SK-N-SH (cell line): Measurements from ENCODE around the gene HDAC11. TPM values are rescaled to one million over a fixed set of nuclear protein-coding genes. Genes with fewer than 3 reads are reported as not detected.
A peak's percentile ranks its signal among the peaks of the same experiment; 100 is the strongest.

Experiments
- CTCF ChIA-PET: fragments of 300-600, 350-600 bp; formaldehyde crosslinking; extraction: SDS; loops from one replicate; lab custom pipeline; 2021; lab: Yijun Ruan, JAX
- POLR2A ChIA-PET: fragments of 350-600 bp; sonication (Branson Sonifier 250); formaldehyde crosslinking; extraction: SDS; loops from one replicate; lab custom pipeline; 2020; ENCODE audit warnings: antibody characterized with exemption, inconsistent platforms; lab: Yijun Ruan, JAX
- DNase-seq: peaks from one replicate; pipeline ENCODE4 v3.0.0; 2012
- H2AFZ ChIP-seq: fragments of 200-600 bp; sonication (generic); 2 replicates; pipeline ENCODE4 v1.8.1; 2016; ENCODE audit warnings: antibody characterized with exemption, mild to moderate bottlenecking, low read depth
- H3F3A ChIP-seq: fragments of 200-600 bp; sonication (generic); replicated peaks from 2 replicates; pipeline ENCODE3; 2016; ENCODE audit warnings: antibody characterized with exemption, mild to moderate bottlenecking; ENCODE audit not compliant: insufficient read depth
- H3K27ac ChIP-seq, 2 experiments: fragments of 200-500 bp in 1 of 2; fragments of 200-600 bp in 1 of 2; sonication (Bioruptor generic) in 1 of 2; sonication (generic), shearing (Covaris generic) in 1 of 2; 2 replicates each; pipeline versions ENCODE4 v1.5.1 to v1.6.1; 2014 to 2016; ENCODE audit warnings: low read depth in 2 of 2, inconsistent platforms in 1 of 2, low read length in 1 of 2, mild to moderate bottlenecking in 1 of 2, mixed read lengths in 1 of 2
- H3K27me3 ChIP-seq: fragments of 200-600 bp; sonication (generic), shearing (Covaris generic); 2 replicates; pipeline ENCODE4 v1.6.1; 2016; ENCODE audit warnings: mixed run types; ENCODE audit not compliant: insufficient read depth
- H3K36me3 ChIP-seq, 2 experiments: fragments of 200-500 bp in 1 of 2; fragments of 200-600 bp in 1 of 2; sonication (Bioruptor generic) in 1 of 2; sonication (generic) in 1 of 2; replicated peaks in 1 of 2; 2 replicates each; pipeline versions ENCODE3 to v1.5.1; 2014 to 2016; ENCODE audit warnings: low read length in 1 of 2, mild to moderate bottlenecking in 1 of 2; ENCODE audit not compliant: insufficient read depth in 2 of 2, control insufficient read depth in 1 of 2
- H3K4me1 ChIP-seq, 2 experiments: fragments of 200-500 bp in 1 of 2; fragments of 200-600 bp in 1 of 2; sonication (Bioruptor generic) in 1 of 2; sonication (generic), shearing (Covaris generic) in 1 of 2; 2 replicates each; pipeline versions ENCODE4 v1.5.1 to v1.6.1; 2014 to 2016; ENCODE audit warnings: low read depth in 1 of 2, low read length in 1 of 2, mixed run types in 1 of 2; ENCODE audit not compliant: insufficient read depth in 2 of 2, control insufficient read depth in 1 of 2
- H3K4me2 ChIP-seq: fragments of 200-600 bp; sonication (generic), shearing (Covaris generic); 2 replicates; pipeline ENCODE4 v1.6.1; 2017; ENCODE audit warnings: mixed run types
- H3K4me3 ChIP-seq, 2 experiments: fragments of 200-500 bp in 1 of 2; fragments of 200-600 bp in 1 of 2; sonication (Bioruptor generic) in 1 of 2; sonication (generic), shearing (Covaris generic) in 1 of 2; 2 replicates each; pipeline versions ENCODE4 v1.5.1 to v1.8.1; 2014 to 2016; ENCODE audit warnings: low read depth in 2 of 2, inconsistent platforms in 1 of 2, low read length in 1 of 2, mild to moderate bottlenecking in 1 of 2, mixed read lengths in 1 of 2, moderate library complexity in 1 of 2
- H3K79me2 ChIP-seq: fragments of 200-600 bp; sonication (generic); 2 replicates; pipeline ENCODE4 v1.8.1; 2017; ENCODE audit warnings: mild to moderate bottlenecking; ENCODE audit not compliant: insufficient read depth
- H3K9ac ChIP-seq: fragments of 200-600 bp; sonication (generic); 2 replicates; pipeline ENCODE4 v1.6.1; 2017; ENCODE audit warnings: mixed run types
- H3K9me2 ChIP-seq: fragments of 200-600 bp; sonication (generic); 2 replicates; pipeline ENCODE4 v1.6.1; 2017; ENCODE audit warnings: mixed run types
- H3K9me3 ChIP-seq: fragments of 200-600 bp; sonication (generic); 2 replicates; pipeline ENCODE4 v1.6.1; 2017; ENCODE audit warnings: mixed run types, mild to moderate bottlenecking, moderate library complexity
- H4K20me1 ChIP-seq: fragments of 200-600 bp; sonication (generic); 2 replicates; pipeline ENCODE4 v1.6.1; 2017; ENCODE audit warnings: mild to moderate bottlenecking, mixed run types; ENCODE audit not compliant: insufficient read depth
- FOXM1 ChIP-seq: IDR thresholded peaks from 2 replicates; pipeline ENCODE4 v1.4.0; 2012; ENCODE audit warnings: low read depth, mild to moderate bottlenecking
- GABPA ChIP-seq: IDR thresholded peaks from 2 replicates; pipeline ENCODE4 v1.4.0; 2012; ENCODE audit warnings: low read depth, mild to moderate bottlenecking
- MEF2A ChIP-seq: IDR thresholded peaks from 2 replicates; pipeline ENCODE4 v1.4.0; 2012; ENCODE audit warnings: low read depth, borderline replicate concordance
- SMC3 ChIP-seq: IDR thresholded peaks from 2 replicates; pipeline ENCODE4 v1.6.1; 2012; ENCODE audit warnings: low read depth, low read length, improper control_type of control experiment
- WGBS: methylation state at CpG from one replicate; pipeline ENCODE4 v1.1.6; 2017; ENCODE audit warnings: low lambda C conversion rate; 5-methylcytosine and 5-hydroxymethylcytosine counted together
- polyA plus RNA-seq, 3 experiments: library from polyadenylated mRNA; depleted of rRNA; stranded (reverse); fragments of >200 nt; gene quantifications; 2 replicates each; pipeline ENCODE4 v1.2.3, GENCODE V29; 2012
- TF ChIP-seq, protein P1 (sequence below): IDR thresholded peaks from 2 replicates; pipeline ENCODE4 v1.4.0; 2012; ENCODE audit warnings: low read depth
- TF ChIP-seq, protein P2 (sequence below): fragments of 200-600 bp; sonication (generic); IDR thresholded peaks from 2 replicates; pipeline ENCODE4 v1.6.1; 2017; ENCODE audit warnings: antibody characterized with exemption, mild to moderate bottlenecking, moderate library complexity

HDAC11 gene
- polyA plus RNA-seq, 1 of the 3 experiments (the other 2 are of a cell fraction) = 17.5 TPM

DNA sequence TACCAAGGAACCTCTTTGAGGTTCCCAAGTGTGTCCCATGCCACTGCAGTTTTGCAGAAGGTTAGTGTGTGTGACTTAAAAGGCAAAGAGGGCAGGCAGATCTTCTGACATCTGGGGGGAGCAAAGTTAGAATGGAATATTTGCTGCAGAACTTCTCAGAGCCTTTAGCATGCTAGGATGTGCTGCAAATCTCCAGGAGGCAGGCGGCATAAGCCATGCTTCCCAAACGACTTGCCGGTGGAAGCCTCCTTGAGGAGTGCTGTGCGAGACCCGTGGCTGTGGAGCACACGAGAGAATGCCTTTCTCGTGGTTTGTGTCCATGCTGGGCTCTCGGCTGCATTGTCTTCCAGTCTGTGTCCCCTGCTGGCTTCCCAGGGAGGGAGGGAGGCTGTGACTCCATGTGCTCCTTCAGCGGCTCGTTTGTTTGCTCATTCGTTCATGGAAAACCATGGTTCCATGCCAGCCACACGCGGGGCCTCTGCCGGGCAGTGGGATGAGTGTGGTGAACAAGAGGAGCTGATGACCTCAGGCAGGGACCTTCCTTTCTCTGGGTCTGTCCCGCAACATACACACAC lies 13.8 kb downstream of the HDAC11 start:
- no peak overlapping the region for H3K27ac ChIP-seq
- WGBS = 82% methylated on average over 9 of the region's 15 CpGs
- peaks cover 0 to 7% of the 10 kb centered on the region in 2 experiments; a peak in 1 of 4 replicates for H3K4me1 ChIP-seq
- no peaks in the 10 kb centered on the region for H3K79me2 ChIP-seq
- H3K9me2 ChIP-seq = no peaks in the 10 kb centered on the region
- no peaks in the 10 kb centered on the region for H3K27me3 ChIP-seq
- H2AFZ ChIP-seq = no peak overlapping the region
- POLR2A ChIA-PET = interaction anchor here (0.7 kb wide), 1 partner anchor 22 kb away, joined by 3 read pairs; no protein-coding TSS in a partner anchor
- CTCF ChIA-PET = interaction anchor here (1.1 to 29.6 kb wide), 7 partner anchors 11 to 394 kb away, joined by 3 to 872 read pairs (median 5); partner anchors contain the start of genes HDAC11 and WNT7A
- no peaks in the 10 kb centered on the region for H3K9me3 ChIP-seq
- H4K20me1 ChIP-seq = no peaks in the 10 kb centered on the region
- TF ChIP-seq, protein P1, sequence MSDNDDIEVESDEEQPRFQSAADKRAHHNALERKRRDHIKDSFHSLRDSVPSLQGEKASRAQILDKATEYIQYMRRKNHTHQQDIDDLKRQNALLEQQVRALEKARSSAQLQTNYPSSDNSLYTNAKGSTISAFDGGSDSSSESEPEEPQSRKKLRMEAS = no peak
- H3K4me2 ChIP-seq = no peak overlapping the region
- H3K9ac ChIP-seq = no peak overlapping the region
- no peak for DNase-seq
- peaks cover 0 to 10% of the 10 kb centered on the region in 2 experiments for H3K36me3 ChIP-seq
- H3K4me3 ChIP-seq = no peak overlapping the region
- no peaks in the 10 kb centered on the region for H3F3A ChIP-seq

DNA sequence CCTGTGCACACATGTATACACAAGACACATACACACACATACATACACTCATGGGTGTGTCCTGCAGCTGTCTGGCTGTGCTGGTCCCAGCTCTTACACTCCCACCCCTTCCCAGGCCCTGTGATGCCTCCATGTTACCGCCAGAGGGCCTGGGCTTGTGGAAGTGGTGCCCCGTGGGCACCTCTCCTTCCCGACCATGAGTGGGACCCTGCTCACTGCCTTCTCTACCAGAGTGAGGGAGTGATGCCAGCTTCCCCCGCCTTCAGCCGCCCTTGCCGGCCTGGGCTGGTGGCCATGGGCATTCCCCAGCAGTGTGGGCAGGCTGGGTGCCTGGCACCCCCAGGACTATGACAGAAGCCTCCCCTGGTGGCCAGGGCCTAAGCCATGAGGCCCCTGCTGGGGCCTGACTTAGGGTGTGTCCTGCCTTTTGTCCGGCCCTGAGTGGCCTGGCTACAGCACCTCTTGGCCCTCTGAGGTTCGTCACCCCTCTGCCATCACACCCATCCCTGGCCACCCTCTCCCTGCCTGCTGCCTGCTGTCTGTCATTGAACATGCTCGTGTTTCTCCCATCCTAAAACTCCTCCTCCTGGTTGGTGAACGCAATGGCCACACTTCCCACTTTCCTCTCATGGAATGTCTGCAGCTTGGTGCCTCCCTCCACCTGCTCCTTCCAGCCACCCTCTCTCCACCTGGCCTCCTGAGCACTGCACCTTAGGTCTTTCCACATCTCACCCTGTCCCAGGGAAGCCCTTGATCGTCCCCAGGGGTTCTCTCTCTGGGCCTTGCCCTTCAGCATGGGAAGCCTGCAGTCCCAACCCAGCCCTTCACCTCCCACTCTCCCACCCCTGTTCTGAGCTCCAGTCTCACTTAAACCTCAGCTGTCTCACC lies 14.6 kb downstream of the HDAC11 start:
- 77% methylated on average over 10 of the region's 11 CpGs for WGBS
- H3K27me3 ChIP-seq = no peaks in the 10 kb centered on the region
- no peak overlapping the region for H3K9ac ChIP-seq
- no peaks in the 10 kb centered on the region for H3K9me3 ChIP-seq
- H3K4me2 ChIP-seq = no peak overlapping the region
- CTCF ChIA-PET = interaction anchor here (0.8 to 29.6 kb wide), 26 partner anchors 10 to 393 kb away, joined by 3 to 872 read pairs (median 8); partner anchors contain the start of genes HDAC11 and WNT7A
- H3K36me3 ChIP-seq = peaks cover 0 to 5% of the 10 kb centered on the region in 2 experiments
- no peak overlapping the region for H2AFZ ChIP-seq
- H4K20me1 ChIP-seq = no peaks in the 10 kb centered on the region
- H3K79me2 ChIP-seq = no peaks in the 10 kb centered on the region
- TF ChIP-seq, protein P2, sequence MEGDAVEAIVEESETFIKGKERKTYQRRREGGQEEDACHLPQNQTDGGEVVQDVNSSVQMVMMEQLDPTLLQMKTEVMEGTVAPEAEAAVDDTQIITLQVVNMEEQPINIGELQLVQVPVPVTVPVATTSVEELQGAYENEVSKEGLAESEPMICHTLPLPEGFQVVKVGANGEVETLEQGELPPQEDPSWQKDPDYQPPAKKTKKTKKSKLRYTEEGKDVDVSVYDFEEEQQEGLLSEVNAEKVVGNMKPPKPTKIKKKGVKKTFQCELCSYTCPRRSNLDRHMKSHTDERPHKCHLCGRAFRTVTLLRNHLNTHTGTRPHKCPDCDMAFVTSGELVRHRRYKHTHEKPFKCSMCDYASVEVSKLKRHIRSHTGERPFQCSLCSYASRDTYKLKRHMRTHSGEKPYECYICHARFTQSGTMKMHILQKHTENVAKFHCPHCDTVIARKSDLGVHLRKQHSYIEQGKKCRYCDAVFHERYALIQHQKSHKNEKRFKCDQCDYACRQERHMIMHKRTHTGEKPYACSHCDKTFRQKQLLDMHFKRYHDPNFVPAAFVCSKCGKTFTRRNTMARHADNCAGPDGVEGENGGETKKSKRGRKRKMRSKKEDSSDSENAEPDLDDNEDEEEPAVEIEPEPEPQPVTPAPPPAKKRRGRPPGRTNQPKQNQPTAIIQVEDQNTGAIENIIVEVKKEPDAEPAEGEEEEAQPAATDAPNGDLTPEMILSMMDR = 0 out of 2 replicates have a peak, but pooled peaks have one; percentile 13
- TF ChIP-seq GABPA (no peak), SMC3 (peak; percentile 17; the same call in 1 of the 2 replicates), FOXM1 (no peak), MEF2A (no peak)
- no peak overlapping the region for H3K27ac ChIP-seq
- H3K4me3 ChIP-seq = no peak overlapping the region
- POLR2A ChIA-PET = interaction anchor here (0.7 kb wide), 1 partner anchor 23 kb away, joined by 3 read pairs; no protein-coding TSS in a partner anchor
- H3K9me2 ChIP-seq = no peaks in the 10 kb centered on the region
- H3F3A ChIP-seq = no peaks in the 10 kb centered on the region
- DNase-seq = peak; percentile 54
- peaks cover 0 to 7% of the 10 kb centered on the region in 2 experiments; a peak in 1 of 4 replicates for H3K4me1 ChIP-seq
